Stromal cell of bone marrow (primary cell): ENCODE data around the gene LSM7.
"Not testable (repeated sequence)": the region's sequence is repeated elsewhere in the genome, so short reads cannot be mapped to it uniquely, and the experiment has no call there.

Experiments used
- DNase-seq: peaks from one replicate; pipeline ENCODE4 v3.0.0-alpha.2; 2012; ENCODE audit warnings: low read depth

LSM7 gene

GRCh38 chr19:2355168-2356035 lies 27.0 kb upstream of the LSM7 start:
- DNase-seq = peak; percentile 31

GRCh38 chr19:2354670-2355069 lies 26.3 kb upstream of the LSM7 start:
- DNase-seq = no peak

GRCh38 chr19:2353887-2354592 lies 25.7 kb upstream of the LSM7 start:
- DNase-seq = no peak

- DNase-seq = no peak
Observed at GRCh38 chr19:2353159-2353886, 24.9 kb upstream of the LSM7 start.

GRCh38 chr19:2352121-2352520 lies 23.7 kb upstream of the LSM7 start:
- DNase-seq = no peak

- DNase-seq = no peak
Observed at GRCh38 chr19:2351591-2351990, 23.2 kb upstream of the LSM7 start.

GRCh38 chr19:2350656-2351055 lies 22.3 kb upstream of the LSM7 start:
- no peak for DNase-seq

- DNase-seq = not testable (repeated sequence)
Observed at GRCh38 chr19:2349818-2350217, 21.4 kb upstream of the LSM7 start.

GRCh38 chr19:2345794-2346663 lies 17.6 kb upstream of the LSM7 start:
- DNase-seq = no peak

GRCh38 chr19:2345076-2345475 lies 16.7 kb upstream of the LSM7 start:
- DNase-seq = no peak

- DNase-seq = no peak
Observed at GRCh38 chr19:2344381-2344870, 16.0 kb upstream of the LSM7 start.

GRCh38 chr19:2343289-2343982 lies 15.1 kb upstream of the LSM7 start:
- DNase-seq = no peak

- no peak for DNase-seq
Observed at GRCh38 chr19:2342656-2343288, 14.4 kb upstream of the LSM7 start.

GRCh38 chr19:2341982-2342381 lies 13.6 kb upstream of the LSM7 start:
- no peak for DNase-seq

- no peak for DNase-seq
Observed at GRCh38 chr19:2341244-2341751, 12.9 kb upstream of the LSM7 start.

- no peak for DNase-seq
Observed at GRCh38 chr19:2340496-2341243, 12.3 kb upstream of the LSM7 start.

- DNase-seq = no peak
Observed at GRCh38 chr19:2339644-2340310, 11.4 kb upstream of the LSM7 start.

GRCh38 chr19:2338751-2339643 lies 10.6 kb upstream of the LSM7 start:
- DNase-seq = no peak
